ACHN (cell line): ENCODE data around the gene SFXN1.

ENCODE experiments used
- DNase-seq: peaks from one replicate; pipeline ENCODE4 v3.0.0-alpha.2; 2015
- in situ Hi-C: cut with HindIII; loops from 2 replicates; pipeline ENCODE4 v1.10.0; 2017; ENCODE audit warnings: low sequenced_read_pairs, low pct_ligation_motif_present, low pct_unique_long_range_greater_than_20kb

SFXN1 gene

DNA sequence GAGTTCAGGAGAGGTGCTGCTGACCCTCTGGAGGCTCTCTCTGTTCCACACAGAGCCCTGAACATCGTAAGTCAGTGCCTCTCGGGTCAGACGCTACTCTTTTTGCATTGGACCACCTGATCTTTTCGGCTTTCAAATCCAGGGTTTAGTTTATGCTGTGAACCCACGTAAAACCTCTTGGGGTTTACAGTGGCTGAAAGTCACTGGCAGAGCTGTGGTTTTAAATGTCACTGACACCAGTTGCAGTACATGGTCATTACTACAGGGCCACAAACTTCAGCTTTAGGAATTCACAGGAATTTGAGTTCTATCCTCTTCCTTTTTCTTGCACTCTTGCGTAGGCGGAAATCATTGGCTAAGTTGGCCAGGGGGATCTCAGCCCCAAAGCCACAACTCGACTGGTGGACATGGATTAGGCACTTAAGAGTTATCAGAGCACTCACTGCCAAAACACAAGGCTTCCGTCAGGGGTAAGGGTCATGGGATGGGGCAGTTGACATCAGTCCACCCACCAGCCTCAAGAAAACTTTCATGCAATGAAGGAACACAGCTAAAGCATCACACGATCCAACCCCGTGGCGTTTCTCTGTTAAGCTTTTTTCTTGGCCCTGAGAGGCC is 76.9 kb downstream of the SFXN1 start:
- in situ Hi-C loops = no loop called here
- DNase-seq = no peak

DNA sequence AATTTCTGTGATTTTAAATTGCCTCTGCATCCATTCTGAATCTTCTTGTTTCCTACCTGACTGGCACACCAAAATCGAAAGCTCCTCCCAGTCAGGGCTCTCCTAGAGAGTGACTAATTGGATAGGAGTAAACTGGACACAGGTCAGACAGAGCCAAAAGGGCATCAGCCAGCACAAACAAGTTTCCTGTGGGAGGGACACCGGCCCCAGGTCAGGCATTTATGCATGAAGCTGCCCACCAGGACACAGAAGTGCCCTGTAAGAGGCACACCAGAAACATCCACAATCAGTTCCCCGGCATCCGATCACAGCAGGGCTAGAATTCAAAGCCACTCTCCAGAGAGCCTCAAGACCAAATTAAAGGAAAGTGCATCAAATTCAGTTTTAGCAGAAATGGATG is 78.4 kb downstream of the SFXN1 start:
- in situ Hi-C loops = no loop called here
- no peak for DNase-seq

DNA sequence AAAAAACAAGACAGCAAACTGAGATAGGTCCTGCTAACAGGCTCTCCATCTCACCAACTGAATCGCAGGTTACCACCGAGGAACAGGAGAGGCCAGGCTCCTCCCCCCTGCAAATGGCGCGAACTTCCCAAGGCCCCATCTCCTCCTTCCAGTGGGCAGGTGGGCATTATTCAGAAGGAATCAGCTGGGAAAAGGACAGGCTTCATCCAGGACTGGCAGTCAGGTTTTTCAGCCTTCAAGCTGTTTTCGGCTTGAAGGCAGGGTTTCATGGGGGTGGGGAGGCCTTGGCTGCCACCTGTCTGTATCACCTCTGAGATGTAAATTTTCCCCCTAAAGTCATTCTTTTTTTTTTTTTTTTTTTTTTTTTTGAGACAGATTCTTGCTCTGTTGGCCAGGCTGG is 79.4 kb downstream of the SFXN1 start:
- in situ Hi-C loops = no loop called here
- no peak for DNase-seq

DNA sequence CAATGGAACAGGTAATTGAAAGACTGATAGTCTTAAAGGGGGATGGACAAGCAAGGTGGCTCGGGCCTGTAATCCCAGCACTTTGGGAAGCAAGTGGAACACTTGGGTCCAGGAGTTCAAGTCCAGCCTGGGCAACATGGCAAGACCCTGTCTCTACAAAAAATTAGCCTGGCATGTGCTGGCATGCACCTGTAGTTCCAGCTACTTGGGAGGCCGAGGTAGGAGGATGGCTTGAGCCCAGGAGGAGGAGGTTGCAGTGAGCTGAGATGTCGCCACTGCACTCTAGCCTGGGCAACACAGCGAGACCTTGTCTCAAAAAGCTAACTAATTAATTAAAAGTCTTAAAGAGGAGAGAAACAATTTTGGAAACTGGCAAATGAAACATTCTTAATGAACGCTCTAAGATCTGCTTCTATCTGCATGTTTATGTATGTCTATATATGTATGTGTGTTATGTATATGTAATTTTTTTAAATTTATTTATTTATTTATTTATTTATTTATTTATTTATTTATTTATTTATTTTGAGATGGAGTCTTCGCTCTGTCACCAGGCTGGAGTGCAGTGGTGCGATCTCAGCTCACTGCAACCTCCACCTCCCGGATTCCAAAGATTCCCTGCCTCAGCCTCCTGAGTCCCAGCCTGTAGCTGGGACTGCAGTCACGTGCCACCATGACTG is 80.6 kb downstream of the SFXN1 start:
- no peak for DNase-seq
- in situ Hi-C loops = no loop called here

DNA sequence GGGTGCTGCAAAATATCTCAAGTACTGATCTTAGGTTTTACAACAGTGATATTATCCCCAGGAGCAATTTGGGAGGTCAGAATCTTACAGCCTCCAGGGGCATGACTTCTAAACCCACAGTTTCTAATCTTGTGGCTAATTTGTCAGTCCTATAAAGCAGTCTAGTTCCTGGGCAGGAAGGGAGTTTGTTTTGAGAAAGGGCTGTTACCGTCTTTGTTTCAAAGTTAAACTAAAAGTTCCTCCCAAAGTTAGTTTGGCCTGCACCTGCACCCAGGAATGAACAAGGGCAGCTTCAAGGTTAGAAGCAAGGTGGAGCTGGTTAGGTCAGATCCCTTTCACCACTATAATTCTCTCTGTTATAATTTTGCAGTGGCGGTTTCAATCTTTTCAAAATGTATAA is 81.7 kb downstream of the SFXN1 start:
- DNase-seq = no peak
- in situ Hi-C loops = no loop called here

DNA sequence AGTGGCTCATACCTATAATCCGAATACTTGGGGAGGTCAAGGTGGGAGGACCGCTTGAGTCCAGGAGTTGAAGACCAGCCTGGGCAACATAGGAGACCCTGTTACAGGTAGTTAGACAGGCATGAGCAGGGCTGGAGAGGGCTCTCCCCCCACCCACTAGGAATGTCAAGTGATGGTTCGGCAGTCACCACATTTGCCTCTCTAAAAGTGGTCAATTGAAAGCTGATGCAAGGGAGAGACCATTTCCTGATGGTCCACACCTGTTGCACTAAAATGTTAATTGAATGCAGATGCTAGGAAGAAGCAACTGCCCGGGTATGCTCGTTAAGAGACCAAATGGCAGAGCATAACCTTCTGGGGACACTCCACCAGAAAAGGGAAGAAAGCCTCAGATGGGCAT is 82.7 kb downstream of the SFXN1 start:
- no peak for DNase-seq
- in situ Hi-C loops = no loop called here

DNA sequence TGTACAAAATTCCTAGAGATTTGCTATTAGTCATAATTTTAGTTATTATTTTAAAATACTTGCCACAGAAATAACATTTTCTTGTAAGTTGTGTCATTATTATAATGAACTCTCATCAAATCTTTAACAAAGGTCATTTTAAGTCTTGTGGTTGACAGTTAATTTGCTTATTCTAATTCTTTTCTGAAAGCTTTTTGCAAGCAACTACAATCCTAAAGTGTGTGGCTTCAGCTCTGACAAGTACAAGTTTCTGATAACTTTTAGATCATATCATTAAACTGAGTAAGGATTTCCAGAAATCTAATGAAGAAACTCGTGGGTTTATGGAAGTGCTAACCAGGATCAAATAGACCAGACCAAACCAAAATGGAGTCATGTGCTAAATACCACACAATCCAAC is 86.4 kb downstream of the SFXN1 start:
- DNase-seq = no peak
- in situ Hi-C loops = no loop called here

DNA sequence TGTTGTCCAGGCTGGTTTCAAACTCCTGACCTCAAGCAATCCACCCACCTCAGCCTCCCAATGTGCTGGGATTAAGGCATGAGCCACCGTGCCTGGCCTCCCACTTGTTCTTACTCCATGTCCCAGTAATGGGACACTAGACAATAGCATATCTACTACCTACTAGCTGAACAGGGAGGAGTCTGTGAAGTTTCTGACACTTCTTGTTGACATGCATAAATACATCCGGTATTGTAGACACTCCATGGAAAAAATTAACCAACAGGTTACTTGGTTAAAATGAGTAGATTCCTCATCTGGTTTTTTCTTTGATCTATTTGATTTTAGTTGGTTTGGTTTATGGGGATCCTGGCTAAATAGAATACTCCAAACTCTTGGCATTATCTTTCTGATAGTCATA is 88.3 kb downstream of the SFXN1 start:
- in situ Hi-C loops = no loop called here
- no peak for DNase-seq

DNA sequence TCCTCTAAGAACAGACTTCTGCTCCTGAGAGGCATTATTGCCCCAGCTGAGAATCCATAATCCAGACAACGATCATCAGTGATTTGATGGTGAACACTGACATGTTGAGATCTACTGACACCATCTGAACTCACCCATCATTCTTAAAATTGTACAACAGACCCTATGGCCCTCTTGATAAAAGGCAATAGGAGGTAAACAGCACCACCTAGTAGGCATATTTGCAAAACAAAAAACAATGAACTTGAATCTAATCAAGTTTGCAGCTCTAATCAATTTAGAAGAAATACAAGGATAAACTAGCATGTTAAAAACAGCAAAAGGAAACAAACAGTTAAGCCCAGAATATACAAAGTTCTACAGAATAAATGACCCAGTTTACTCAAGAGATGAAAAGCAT is 89.6 kb downstream of the SFXN1 start:
- DNase-seq = no peak
- in situ Hi-C loops = no loop called here

DNA sequence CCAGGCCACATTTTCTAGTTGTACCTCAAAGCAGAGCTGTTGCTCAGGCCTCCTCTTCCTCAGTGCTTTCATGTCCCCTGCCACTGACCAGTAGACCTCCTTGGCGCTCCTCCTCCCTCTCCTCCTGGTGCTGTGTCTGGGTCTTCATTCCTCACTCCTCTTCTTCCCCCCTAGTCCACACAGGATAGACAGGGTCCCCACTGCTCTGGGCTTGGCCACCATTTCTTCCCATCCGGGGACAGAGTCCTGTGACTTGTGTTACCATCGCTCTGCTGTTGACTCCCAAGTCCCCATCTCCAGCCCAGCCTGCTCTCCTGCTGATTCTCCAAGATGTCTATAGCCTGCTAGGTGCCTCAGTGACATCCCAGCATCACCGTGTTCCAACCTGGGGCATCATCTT is 91.3 kb downstream of the SFXN1 start:
- DNase-seq = no peak
- in situ Hi-C loops = no loop called here

DNA sequence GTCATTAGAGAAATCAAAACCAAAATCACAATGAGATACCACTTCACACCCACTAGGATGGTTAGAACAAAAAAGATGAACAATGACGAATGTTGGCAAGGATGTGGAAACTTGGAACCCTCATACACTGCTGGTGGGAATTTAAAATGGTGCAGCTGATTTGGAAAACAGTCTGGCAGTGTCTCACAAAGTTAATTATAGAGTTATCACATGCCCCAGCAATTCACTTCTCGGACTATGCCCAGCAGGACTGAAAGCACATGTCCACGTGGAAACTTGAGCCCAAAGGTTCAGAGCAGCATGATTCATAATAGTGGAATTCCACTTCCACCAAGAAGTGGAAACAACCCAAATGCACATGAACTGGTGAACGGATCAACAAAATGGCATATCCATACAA is 94.5 kb downstream of the SFXN1 start:
- in situ Hi-C loops = no loop called here
- peak; percentile 15 for DNase-seq

DNA sequence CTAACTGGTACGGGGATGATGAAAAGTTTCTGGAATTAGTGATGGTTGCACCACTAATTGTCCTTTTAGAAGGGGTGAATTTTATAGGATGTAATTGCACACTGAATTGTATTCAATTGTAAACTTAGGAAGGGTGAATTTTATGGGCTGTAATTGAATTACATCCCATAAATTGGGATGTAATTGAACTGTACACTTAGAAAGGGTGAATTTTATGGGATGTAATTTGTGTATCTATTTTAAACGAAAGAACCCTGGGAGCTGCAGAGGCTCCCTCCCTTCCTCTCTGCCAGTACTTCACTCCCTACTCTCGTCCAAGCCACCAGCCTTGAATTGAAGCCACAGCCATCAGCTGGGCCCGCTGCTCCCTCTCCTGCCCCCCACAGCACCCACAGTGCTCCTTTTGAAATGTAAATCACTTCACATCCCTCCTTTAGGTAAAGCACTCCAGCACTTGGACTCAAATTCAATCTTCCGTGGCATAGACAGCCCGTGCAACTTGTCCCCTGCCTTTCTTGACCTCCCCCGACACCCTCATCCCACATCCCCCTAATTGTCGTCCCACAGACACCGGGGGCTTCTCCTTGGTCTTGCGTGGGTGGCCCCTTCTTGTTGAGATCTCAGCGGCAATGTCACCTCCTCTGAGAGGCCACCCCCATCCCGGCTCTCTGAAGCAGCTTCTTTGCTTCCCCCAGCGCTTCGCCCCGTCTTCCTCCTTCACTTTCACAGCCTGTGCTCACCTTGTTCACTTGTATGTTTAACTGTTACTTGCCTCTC is 95.3 kb downstream of the SFXN1 start:
- DNase-seq = no peak
- in situ Hi-C loops = no loop called here

DNA sequence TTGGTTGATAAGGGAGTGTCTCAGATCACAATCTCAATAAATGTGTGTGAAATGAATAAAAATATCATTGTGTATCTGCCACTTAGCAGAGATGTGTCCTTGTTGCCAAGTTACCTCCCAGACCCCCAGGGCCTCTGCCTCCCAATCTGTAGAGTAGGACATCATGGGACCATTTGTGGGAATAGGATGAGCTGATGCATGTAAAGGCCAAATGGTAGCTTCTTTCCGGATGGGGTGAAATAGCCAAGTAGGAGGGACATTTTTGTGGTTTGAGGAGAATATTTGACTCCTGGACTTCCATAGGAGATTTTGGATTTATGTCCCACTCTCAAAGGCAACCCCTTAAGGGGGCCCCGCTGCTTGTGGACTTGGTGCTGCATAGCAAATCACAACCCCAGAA is 96.9 kb downstream of the SFXN1 start:
- in situ Hi-C loops = no loop called here
- no peak for DNase-seq

DNA sequence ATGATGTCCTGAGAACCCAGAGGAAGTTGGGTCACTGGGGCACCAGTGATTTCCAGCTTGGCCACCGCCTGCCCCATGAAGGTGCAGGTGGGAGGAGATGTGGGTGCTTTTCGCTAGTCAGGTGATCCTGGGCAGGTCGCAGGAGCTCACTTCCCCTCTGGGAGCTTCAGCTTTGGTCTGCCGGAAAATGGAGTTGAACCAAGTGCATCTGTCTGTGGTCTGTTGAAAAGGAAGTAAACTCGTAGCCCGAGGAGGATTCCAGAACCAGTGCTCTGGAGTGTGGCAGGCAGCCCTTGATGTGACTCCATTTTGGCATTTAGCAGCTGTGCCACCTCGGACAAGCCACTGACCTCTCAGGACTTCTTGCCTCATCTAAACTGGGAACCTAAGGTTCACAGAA is 97.7 kb downstream of the SFXN1 start:
- in situ Hi-C loops = no loop called here
- no peak for DNase-seq

DNA sequence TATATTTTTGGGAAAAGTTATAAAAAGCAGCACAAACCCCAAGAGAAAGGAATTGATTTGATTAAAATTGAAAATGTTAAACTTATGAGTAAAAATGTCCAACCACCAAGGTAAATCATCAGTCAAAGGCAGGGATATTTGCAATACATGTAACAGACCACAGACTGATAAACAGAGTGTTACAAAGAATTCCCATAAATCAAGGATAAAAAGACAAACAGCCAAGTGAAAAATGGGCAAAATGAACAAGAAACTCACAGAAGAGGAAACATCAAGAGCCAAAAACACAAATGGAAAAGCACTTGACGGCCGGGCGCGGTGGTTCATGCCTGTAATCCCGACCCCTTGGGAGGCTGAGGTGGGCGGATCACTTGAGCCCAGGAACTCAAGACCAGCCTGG is 98.2 kb downstream of the SFXN1 start:
- no peak for DNase-seq
- in situ Hi-C loops = no loop called here
